Kasumi-1 (cell line): Measurements from ENCODE around the gene CFAP58.

Experiments
- DNase-seq, 2 experiments: peaks; one replicate each; lab custom pipeline; 2025; lab: John Stamatoyannopoulos, UW

The CFAP58 gene

GRCh38 chr10:104485632-104486031 lies 132.0 kb downstream of the CFAP58 start:
- DNase-seq: no peak

DNA sequence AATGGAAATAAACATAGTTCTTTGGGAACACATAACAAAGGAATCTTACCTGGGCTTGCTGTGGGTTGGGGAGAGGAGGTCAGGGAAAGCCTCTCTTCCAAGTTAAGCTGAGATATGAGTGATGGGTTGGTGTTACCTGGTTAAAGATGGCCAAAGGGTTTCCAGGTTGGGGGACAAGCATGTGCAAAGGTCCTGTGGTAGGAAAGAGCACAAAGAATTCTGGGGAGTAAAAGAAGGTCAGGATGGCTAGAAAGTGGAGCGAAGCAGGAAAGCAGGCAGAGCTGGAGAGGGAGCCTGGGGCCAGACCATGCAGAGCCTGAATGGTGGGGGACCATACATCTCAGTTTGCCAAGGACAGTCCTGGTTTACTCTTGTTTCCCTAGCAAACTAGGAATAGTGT lies 133.2 kb downstream of the CFAP58 start:
- no peak for DNase-seq

DNA sequence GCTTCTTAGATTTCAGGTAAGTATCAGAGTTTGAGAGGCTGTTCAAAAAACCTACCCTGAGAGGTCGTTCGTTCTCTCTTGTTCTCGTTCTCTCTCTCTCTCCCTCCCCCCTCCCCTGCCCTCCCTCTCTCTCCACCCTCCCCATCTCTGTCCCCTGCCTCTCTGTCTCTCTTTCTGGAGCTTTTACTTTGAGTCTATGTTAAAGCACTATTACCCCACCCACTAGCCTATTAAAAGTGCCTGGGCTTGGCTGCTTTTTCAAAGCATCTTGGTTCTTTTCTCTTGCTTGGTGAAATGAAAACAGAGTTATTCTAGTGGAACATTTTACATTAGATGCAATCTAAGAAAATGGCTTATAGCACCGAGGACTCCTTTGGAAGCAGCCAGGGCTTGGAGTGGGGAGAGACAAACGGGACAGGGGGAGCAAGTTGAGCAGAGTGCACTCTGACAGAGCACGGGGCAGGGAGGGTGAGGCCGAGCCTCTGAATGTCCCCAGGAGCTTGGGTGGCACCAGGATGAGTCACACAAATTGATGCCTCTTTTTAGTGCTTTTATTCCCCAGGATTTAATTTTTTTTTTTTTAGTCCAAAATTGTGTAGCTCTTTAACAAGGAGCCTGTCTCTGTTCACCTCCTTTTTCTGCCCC lies 134.3 kb downstream of the CFAP58 start:
- DNase-seq: no peak

GRCh38 chr10:104488439-104488832 lies 134.8 kb downstream of the CFAP58 start:
- no peak for DNase-seq

- DNase-seq: no peak
These were observed 138.8 kb downstream of the CFAP58 start for GRCh38 chr10:104492329-104492940.

DNA sequence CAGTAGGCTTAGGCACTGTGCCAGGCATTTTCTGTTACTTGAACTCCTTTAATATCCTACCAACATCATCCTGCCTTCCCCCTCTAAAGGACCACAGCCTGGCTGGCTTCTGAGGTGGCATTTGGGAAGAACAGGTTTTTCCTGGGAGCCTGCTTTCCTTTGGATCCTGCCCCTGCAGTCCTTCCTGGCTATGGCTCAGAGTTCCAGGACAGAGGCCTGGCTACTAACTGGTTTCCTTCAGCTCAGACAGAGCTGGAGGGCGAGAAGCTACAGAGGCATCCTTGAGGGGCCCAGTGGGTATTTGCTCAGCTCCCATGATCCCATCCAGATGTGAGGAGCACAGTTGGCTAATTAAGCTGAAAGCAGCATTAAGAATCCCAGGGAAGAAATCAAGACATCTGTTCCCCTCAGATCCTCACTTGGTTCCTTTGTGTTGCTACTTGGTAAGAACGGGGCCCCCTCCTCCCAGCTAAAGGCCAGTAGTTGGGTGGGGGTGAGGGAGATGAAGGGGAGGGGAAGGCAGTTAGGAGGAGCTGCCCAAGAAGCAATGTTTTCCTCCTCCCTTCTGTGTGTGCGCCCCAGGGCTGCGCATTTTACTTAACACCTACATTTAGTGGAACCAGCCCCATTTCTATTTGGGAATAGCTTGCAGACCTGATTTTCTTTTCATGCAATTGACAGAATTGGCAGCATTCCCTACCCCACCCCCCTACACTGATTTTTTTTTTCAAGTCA lies 144.9 kb downstream of the CFAP58 start:
- no peak for DNase-seq

DNA sequence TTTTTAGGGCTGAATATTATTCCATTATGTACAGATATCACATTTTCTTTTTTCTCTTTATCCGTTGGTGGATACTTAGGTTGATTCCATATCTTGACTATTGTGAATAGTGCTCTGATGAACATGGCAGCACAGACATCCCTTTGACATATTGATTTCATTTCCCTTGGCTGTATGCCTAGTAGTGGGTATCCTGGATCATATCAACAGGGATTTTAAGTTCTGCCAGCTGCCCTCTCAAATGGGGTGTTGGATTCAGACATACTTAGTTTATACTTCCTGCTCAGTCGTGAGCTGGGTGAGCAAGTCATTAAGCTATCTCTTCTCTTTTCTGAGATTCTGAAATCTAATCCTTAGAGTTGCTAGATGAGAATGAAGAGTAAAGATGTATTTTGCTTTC lies 147.8 kb downstream of the CFAP58 start:
- no peak for DNase-seq

- no peak for DNase-seq
These were observed 148.4 kb downstream of the CFAP58 start for GRCh38 chr10:104501864-104502579.

DNA sequence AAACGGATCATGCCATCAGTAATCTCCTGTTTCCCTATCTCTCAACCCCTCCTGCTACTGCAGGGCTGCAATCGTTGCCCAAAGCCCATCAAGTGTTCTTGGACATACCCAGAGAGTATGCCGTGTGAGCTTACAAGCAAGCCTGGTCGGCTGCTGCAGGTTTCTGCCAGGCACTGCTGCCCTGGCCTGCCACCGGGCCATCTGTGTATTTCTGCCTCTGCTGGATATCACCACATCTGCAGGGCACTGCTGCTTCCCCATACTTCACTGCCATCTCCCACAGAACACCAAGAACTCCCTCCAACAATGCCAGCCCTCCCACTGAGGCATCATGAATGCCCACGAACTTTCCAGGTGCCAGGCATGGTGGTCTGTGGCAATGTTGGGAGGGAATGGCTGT lies 149.3 kb downstream of the CFAP58 start:
- no peak for DNase-seq
